Endodermal cell (in vitro differentiated cells): ENCODE data around the gene SREBF2. TPM values are rescaled to one million over a fixed set of nuclear protein-coding genes. Genes with fewer than 3 reads are reported as not detected.

Experiments used
- DNase-seq: peaks from one replicate; pipeline ENCODE4 v3.0.0-alpha.2; 2017
- H3K27ac ChIP-seq: 2 replicates; pipeline ENCODE4 v1.5.1; 2013; ENCODE audit warnings: mild to moderate bottlenecking, low read depth, low read length, moderate library complexity
- H3K27me3 ChIP-seq: 2 replicates; pipeline ENCODE4 v1.6.1; 2013; ENCODE audit warnings: mild to moderate bottlenecking, low read length, moderate library complexity; ENCODE audit not compliant: insufficient read depth, control insufficient read depth, poor library complexity, severe bottlenecking
- H3K36me3 ChIP-seq: 2 replicates; pipeline ENCODE4 v1.7.0; 2013; ENCODE audit warnings: mild to moderate bottlenecking, low read length, moderate library complexity; ENCODE audit not compliant: control insufficient read depth, insufficient read depth
- H3K4me1 ChIP-seq: one replicate; pipeline ENCODE4 v1.7.0; 2013; ENCODE audit warnings: low read length; ENCODE audit not compliant: control insufficient read depth, insufficient read depth
- H3K4me3 ChIP-seq: 2 replicates; pipeline ENCODE4 v1.5.1; 2013; ENCODE audit warnings: mild to moderate bottlenecking, low read length, moderate library complexity
- H3K9ac ChIP-seq: 2 replicates; pipeline ENCODE4 v1.6.1; 2013; ENCODE audit warnings: mild to moderate bottlenecking, low read length, moderate library complexity; ENCODE audit not compliant: poor library complexity, severe bottlenecking; ENCODE audit errors: extremely low read depth
- H3K9me3 ChIP-seq: 2 replicates; pipeline ENCODE4 v1.6.1; 2013; ENCODE audit warnings: mild to moderate bottlenecking, low read length, moderate library complexity; ENCODE audit not compliant: control insufficient read depth
- H3K27ac Mint-ChIP-seq: 2 replicates; pipeline ENCODE4 v1.8.0; 2020; ENCODE audit warnings: mixed read lengths
- H3K27me3 Mint-ChIP-seq: 2 replicates; pipeline ENCODE4 v1.8.0; 2021; ENCODE audit warnings: mild to moderate bottlenecking, mixed read lengths; ENCODE audit not compliant: insufficient read depth
- H3K36me3 Mint-ChIP-seq: 2 replicates; pipeline ENCODE4 v1.8.0; 2020; ENCODE audit warnings: low read depth, mixed read lengths
- H3K4me1 Mint-ChIP-seq: 2 replicates; pipeline ENCODE4 v1.8.0; 2020; ENCODE audit warnings: mixed read lengths
- H3K4me3 Mint-ChIP-seq: 2 replicates; pipeline ENCODE4 v1.8.0; 2020; ENCODE audit warnings: mild to moderate bottlenecking, moderate library complexity, mixed read lengths
- H3K9me3 Mint-ChIP-seq: 2 replicates; pipeline ENCODE4 v1.8.0; 2020; ENCODE audit warnings: mild to moderate bottlenecking, mixed read lengths
- WGBS, 2 experiments: methylation state at CpG; one replicate each; pipeline versions ENCODE4 v1.1.5 to v1.1.7; 2013; ENCODE audit warnings: missing lambda C conversion rate in 2 of 2, mixed read lengths in 1 of 2; ENCODE audit not compliant: insufficient coverage in 1 of 2, insufficient read length in 1 of 2; 5-methylcytosine and 5-hydroxymethylcytosine counted together
- total RNA-seq, 2 donors: library from RNA; stranded (reverse); fragmentation: NEBNext Ultra II Directional in 1 of 2; extraction: Animal tissue kit (Norgen Biotek cat#: 25700) in 1 of 2; gene quantifications; 2 replicates in 1 of 2; 3 replicates in 1 of 2; pipeline ENCODE4 v1.2.1, GENCODE V29; 2021
- TF ChIP-seq, protein P1 (sequence below): fragments of 200-600 bp; sonication (generic); conservative IDR thresholded peaks from 2 replicates; pipeline ENCODE4 v1.5.0; 2021; ENCODE audit warnings: antibody characterized with exemption, mild to moderate bottlenecking

Gene SREBF2
- total RNA-seq, 2 donors from 2014 or later, result 125 to 135 TPM

DNA sequence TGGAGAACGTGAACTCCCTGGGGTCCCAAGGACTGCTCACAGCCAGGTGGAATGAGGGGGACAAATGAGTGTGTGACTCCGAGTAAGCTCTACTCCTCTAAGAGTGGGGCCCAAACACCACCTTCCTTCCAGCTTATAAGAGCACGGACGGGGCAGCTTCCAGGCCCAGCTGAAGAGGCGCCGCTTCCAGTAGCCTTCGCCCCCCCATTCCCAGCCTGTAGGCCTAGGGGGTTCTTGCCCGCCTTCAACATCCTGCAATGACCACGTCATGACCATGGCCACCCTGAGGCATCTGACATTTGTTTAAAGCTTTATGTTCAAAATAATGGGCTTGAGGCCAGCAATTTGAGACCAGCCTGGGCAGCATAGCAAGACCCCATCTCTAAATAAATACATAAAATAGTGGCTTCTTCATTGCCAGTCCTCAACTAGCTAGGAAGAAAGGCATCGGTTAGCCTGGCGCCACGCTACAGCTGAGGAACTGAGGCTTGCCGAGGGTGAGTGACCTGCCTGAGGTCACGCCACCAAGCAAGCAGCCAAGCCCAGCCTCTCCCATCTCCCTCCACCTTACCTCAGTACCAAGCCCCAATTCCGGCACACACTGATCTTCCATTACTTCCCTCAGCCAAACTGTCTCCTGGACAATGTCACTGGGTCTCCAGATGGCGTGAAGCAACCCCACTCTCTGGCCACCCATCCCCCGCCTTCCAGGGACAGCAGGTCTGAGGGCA is 101.5 kb downstream of the SREBF2 start:
- Mint-ChIP-seq H3K27me3 (peaks cover under 1% of the 10 kb centered on the region), H3K4me3 (no peak overlapping the region), H3K27ac (no peak overlapping the region), H3K4me1 (no peaks in the 10 kb centered on the region), H3K36me3 (peaks cover 17% of the 10 kb centered on the region), H3K9me3 (no peaks in the 10 kb centered on the region)
- no peak overlapping the region for H3K9ac ChIP-seq
- H3K27me3 ChIP-seq, result no peaks in the 10 kb centered on the region
- no peak overlapping the region for H3K27ac ChIP-seq
- WGBS, 2 experiments, result 95 to 98% methylated on average over 9 to 17 of the region's 17 CpGs
- TF ChIP-seq, protein P1, sequence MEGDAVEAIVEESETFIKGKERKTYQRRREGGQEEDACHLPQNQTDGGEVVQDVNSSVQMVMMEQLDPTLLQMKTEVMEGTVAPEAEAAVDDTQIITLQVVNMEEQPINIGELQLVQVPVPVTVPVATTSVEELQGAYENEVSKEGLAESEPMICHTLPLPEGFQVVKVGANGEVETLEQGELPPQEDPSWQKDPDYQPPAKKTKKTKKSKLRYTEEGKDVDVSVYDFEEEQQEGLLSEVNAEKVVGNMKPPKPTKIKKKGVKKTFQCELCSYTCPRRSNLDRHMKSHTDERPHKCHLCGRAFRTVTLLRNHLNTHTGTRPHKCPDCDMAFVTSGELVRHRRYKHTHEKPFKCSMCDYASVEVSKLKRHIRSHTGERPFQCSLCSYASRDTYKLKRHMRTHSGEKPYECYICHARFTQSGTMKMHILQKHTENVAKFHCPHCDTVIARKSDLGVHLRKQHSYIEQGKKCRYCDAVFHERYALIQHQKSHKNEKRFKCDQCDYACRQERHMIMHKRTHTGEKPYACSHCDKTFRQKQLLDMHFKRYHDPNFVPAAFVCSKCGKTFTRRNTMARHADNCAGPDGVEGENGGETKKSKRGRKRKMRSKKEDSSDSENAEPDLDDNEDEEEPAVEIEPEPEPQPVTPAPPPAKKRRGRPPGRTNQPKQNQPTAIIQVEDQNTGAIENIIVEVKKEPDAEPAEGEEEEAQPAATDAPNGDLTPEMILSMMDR, result no peak
- no peaks in the 10 kb centered on the region for H3K4me1 ChIP-seq
- H3K36me3 ChIP-seq, result peaks cover 5% of the 10 kb centered on the region
- no peak overlapping the region for H3K4me3 ChIP-seq
- DNase-seq, result peak; percentile 52
- no peaks in the 10 kb centered on the region for H3K9me3 ChIP-seq

DNA sequence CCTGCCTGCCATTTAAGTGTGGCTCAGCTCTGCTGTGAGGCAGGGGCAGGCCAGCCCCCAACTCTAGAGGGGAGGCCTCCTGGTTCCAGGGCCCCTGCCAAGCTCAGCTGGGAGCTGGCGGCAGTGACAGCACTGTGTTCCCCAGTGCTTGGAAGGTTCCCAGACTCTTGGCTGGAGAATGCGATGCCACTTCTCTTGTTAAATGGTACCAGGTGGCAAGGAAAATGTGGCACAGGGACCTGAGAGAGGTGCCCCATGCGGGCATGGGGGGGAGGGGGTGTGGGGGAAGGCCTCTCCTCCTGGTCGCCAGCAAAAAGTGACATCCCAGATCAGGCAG is 102.1 kb downstream of the SREBF2 start:
- no peak overlapping the region for H3K4me3 Mint-ChIP-seq
- Histone ChIP-seq H3K9ac (no peak overlapping the region), H3K27me3 (no peaks in the 10 kb centered on the region), H3K27ac (no peak overlapping the region), H3K4me3 (no peak overlapping the region), H3K4me1 (no peaks in the 10 kb centered on the region), H3K9me3 (no peaks in the 10 kb centered on the region), H3K36me3 (peaks cover 8% of the 10 kb centered on the region)
- no peak overlapping the region for H3K27ac Mint-ChIP-seq
- H3K9me3 Mint-ChIP-seq, result no peaks in the 10 kb centered on the region
- no peaks in the 10 kb centered on the region for H3K27me3 Mint-ChIP-seq
- TF ChIP-seq, protein P1, result no peak
- peaks cover 22% of the 10 kb centered on the region for H3K36me3 Mint-ChIP-seq
- no peaks in the 10 kb centered on the region for H3K4me1 Mint-ChIP-seq
- 88 to 100% methylated on average over 2 to 3 of the region's 4 CpGs for WGBS, 2 experiments
- no peak for DNase-seq

DNA sequence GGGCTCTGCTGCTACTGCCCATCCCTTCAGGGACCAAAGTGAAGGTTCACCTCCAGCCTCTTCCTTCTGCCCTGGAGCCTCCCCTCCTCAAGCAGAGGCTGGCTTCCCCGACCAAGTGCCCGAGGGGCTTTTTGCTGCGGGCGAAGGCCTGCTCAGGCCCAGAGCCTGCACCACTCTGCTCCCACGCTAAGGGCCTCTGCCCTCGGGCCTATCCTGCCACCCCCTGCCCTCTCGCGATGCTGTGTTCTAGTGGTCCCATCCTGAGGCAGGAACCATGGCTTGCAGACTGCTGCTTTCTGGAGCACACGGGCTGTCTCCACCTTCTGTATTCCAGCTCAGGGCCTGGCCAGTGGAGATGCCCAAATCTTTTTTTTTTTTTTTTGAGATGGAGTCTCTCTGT is 102.6 kb downstream of the SREBF2 start:
- Histone ChIP-seq H3K9ac (no peak overlapping the region), H3K9me3 (no peaks in the 10 kb centered on the region), H3K36me3 (peaks cover 8% of the 10 kb centered on the region), H3K4me1 (no peaks in the 10 kb centered on the region), H3K27me3 (no peaks in the 10 kb centered on the region), H3K27ac (no peak overlapping the region), H3K4me3 (no peak overlapping the region)
- no peaks in the 10 kb centered on the region for H3K27me3 Mint-ChIP-seq
- TF ChIP-seq, protein P1, result no peak
- no peaks in the 10 kb centered on the region for H3K9me3 Mint-ChIP-seq
- DNase-seq, result no peak
- H3K27ac Mint-ChIP-seq, result no peak overlapping the region
- WGBS, 2 experiments, result 86 to 96% methylated on average over 8 to 9 of the region's 9 CpGs
- H3K4me1 Mint-ChIP-seq, result no peaks in the 10 kb centered on the region
- no peak overlapping the region for H3K4me3 Mint-ChIP-seq
- H3K36me3 Mint-ChIP-seq, result peaks cover 25% of the 10 kb centered on the region
